GM18909 (cell line): ENCODE measurements around the gene HDGFL3.
"Not testable (repeated sequence)": the region's sequence is repeated elsewhere in the genome, so short reads cannot be mapped to it uniquely, and the experiment has no call there.

Experiments
- ATAC-seq: cut with Tn5 transposase; IDR thresholded peaks from one replicate; pipeline ENCODE4 v1.9.1; 2021; ENCODE audit warnings: mild to moderate bottlenecking; ENCODE audit not compliant: unreplicated experiment, poor library complexity

The HDGFL3 gene

GRCh38 chr15:83198476-83198875 lies 9.1 kb downstream of the HDGFL3 start:
- no peak for ATAC-seq

GRCh38 chr15:83194528-83194927 lies 13.1 kb downstream of the HDGFL3 start:
- ATAC-seq = no peak

GRCh38 chr15:83193721-83194120 lies 13.9 kb downstream of the HDGFL3 start:
- no peak for ATAC-seq

- ATAC-seq = no peak
These were observed 14.9 kb downstream of the HDGFL3 start for GRCh38 chr15:83192742-83193141.

GRCh38 chr15:83190450-83190849 lies 17.2 kb downstream of the HDGFL3 start:
- ATAC-seq = no peak

- ATAC-seq = no peak
These were observed 22.1 kb downstream of the HDGFL3 start for GRCh38 chr15:83185561-83185960.

- no peak for ATAC-seq
These were observed 28.7 kb downstream of the HDGFL3 start for GRCh38 chr15:83178869-83179325.

GRCh38 chr15:83178390-83178789 lies 29.2 kb downstream of the HDGFL3 start:
- ATAC-seq = no peak

- ATAC-seq = no peak
These were observed 32.7 kb downstream of the HDGFL3 start for GRCh38 chr15:83174891-83175290.

GRCh38 chr15:83170474-83171165 lies 37.0 kb downstream of the HDGFL3 start:
- ATAC-seq = no peak

- not testable (repeated sequence) for ATAC-seq
These were observed 38.0 kb downstream of the HDGFL3 start for GRCh38 chr15:83169576-83169975.

- ATAC-seq = no peak
These were observed 40.8 kb downstream of the HDGFL3 start for GRCh38 chr15:83166830-83167229.

GRCh38 chr15:83166218-83166617 lies 41.4 kb downstream of the HDGFL3 start:
- ATAC-seq = no peak

- no peak for ATAC-seq
These were observed 42.7 kb downstream of the HDGFL3 start for GRCh38 chr15:83164771-83165404.

- ATAC-seq = no peak
These were observed 43.4 kb downstream of the HDGFL3 start for GRCh38 chr15:83164111-83164770.

GRCh38 chr15:83163032-83163431 lies 44.6 kb downstream of the HDGFL3 start:
- ATAC-seq = no peak

- no peak for ATAC-seq
These were observed 46.9 kb downstream of the HDGFL3 start for GRCh38 chr15:83160741-83161140.

- ATAC-seq = no peak
These were observed 49.2 kb downstream of the HDGFL3 start for GRCh38 chr15:83158393-83158792.

GRCh38 chr15:83155942-83156341 lies 51.7 kb downstream of the HDGFL3 start:
- no peak for ATAC-seq

- no peak for ATAC-seq
These were observed 54.3 kb downstream of the HDGFL3 start for GRCh38 chr15:83153288-83153687.

GRCh38 chr15:83144771-83145170 lies 62.9 kb downstream of the HDGFL3 start:
- ATAC-seq = no peak
